Measurements from ENCODE around the gene NME3. TPM values are rescaled to one million over a fixed set of nuclear protein-coding genes. Genes with fewer than 3 reads are reported as not detected.
A peak's percentile ranks its signal among the peaks of the same experiment; 100 is the strongest.

Gene NME3
- total RNA-seq, 1 experiment from 2014 or later: 66.9 TPM

DNA sequence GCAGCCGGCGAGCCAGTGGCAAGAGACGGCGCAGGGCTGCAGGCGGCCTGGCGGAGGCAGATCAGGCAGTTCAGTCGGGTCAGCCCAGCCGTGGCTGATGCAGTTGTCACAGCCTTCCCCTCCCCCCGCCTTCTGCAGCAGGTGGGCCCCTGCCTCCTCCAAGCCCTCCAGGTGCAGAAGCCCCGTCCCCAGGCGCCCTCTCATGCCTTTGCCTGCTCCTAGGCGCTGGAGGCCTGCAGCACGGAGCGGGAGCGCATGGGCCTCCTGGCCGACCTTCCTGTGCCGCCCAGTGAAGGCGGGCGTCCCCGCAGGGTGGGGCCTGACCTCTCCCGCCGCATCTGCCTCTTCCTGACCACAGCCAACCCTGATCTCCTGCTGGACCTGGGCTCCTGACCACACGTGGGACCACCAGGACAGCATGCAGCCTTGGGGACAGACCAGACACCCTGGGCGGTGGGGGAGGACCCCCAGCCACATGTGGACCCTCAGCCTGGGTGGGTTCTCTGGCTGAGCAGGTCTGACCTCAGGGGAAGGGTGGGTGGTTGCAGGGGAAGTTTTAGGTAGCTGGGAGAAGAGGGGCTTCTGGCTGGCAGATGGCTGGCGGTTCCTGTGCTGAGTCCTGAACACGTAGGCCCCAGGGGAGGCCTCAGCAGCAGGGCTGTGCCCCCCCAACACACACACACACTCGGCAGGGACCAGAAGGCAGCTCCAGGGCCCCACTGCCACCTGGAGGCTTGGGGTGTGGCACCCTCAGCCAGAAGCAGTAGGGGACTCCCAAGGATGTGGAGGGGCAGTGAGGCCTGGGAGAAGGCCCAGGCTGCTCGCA, 4.7 kb upstream of the NME3 start:
- no peaks in the 10 kb centered on the region for H3K9me3 ChIP-seq (ENCODE audit: low read length)
- no peaks in the 10 kb centered on the region for H3K36me3 ChIP-seq (ENCODE audit: low read depth, low read length)
- TF ChIP-seq EZH2phosphoT487 (IDR thresholded peaks at IDR 0.05; ENCODE audit: borderline replicate concordance, low read length): no peak
- TF ChIP-seq, protein P1, sequence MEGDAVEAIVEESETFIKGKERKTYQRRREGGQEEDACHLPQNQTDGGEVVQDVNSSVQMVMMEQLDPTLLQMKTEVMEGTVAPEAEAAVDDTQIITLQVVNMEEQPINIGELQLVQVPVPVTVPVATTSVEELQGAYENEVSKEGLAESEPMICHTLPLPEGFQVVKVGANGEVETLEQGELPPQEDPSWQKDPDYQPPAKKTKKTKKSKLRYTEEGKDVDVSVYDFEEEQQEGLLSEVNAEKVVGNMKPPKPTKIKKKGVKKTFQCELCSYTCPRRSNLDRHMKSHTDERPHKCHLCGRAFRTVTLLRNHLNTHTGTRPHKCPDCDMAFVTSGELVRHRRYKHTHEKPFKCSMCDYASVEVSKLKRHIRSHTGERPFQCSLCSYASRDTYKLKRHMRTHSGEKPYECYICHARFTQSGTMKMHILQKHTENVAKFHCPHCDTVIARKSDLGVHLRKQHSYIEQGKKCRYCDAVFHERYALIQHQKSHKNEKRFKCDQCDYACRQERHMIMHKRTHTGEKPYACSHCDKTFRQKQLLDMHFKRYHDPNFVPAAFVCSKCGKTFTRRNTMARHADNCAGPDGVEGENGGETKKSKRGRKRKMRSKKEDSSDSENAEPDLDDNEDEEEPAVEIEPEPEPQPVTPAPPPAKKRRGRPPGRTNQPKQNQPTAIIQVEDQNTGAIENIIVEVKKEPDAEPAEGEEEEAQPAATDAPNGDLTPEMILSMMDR (conservative IDR thresholded peaks at IDR 0.05; ENCODE audit: low read depth, low read length): no peak
- TF ChIP-seq EZH2 (IDR thresholded peaks at IDR 0.05; ENCODE audit: low read length, unreplicated experiment): no peak
- H3K27me3 ChIP-seq (ENCODE audit: low read length): no peaks in the 10 kb centered on the region
- no peak overlapping the region for H3K4me3 ChIP-seq (ENCODE audit: low read length)
- intact Hi-C loops (cut with micrococcal nuclease): no loop called here
- H3K4me1 ChIP-seq (ENCODE audit: insufficient read depth, low read length): peaks cover 19% of the 10 kb centered on the region; the same call in 1 of the 2 replicates
- ATAC-seq (no peak), DNase-seq (no peak)
- H3F3A ChIP-seq (ENCODE audit: low read length, unreplicated experiment): no peaks in the 10 kb centered on the region
- no peaks in the 10 kb centered on the region for H3K9me2 ChIP-seq (replicated peaks; ENCODE audit: low read length)
- H3K4me2 ChIP-seq (ENCODE audit: low read length): no peak overlapping the region
- no peak overlapping the region for H2AFZ ChIP-seq (ENCODE audit: low read length)
- no TSS peak for BruUV-seq (replicated peaks)
- no peak overlapping the region for H3K27ac ChIP-seq (ENCODE audit: low read length)
- ChIA-PET POLR2A (ENCODE audit: unreplicated experiment) (no interaction called here), CTCF (no interaction called here)
- H3K9ac ChIP-seq (ENCODE audit: low read length): no peak overlapping the region
- peaks cover 37% of the 10 kb centered on the region for H3K79me2 ChIP-seq (ENCODE audit: low read length)
- H4K20me1 ChIP-seq (ENCODE audit: low read length): peaks cover 3% of the 10 kb centered on the region; the same call in 1 of the 2 replicates

DNA sequence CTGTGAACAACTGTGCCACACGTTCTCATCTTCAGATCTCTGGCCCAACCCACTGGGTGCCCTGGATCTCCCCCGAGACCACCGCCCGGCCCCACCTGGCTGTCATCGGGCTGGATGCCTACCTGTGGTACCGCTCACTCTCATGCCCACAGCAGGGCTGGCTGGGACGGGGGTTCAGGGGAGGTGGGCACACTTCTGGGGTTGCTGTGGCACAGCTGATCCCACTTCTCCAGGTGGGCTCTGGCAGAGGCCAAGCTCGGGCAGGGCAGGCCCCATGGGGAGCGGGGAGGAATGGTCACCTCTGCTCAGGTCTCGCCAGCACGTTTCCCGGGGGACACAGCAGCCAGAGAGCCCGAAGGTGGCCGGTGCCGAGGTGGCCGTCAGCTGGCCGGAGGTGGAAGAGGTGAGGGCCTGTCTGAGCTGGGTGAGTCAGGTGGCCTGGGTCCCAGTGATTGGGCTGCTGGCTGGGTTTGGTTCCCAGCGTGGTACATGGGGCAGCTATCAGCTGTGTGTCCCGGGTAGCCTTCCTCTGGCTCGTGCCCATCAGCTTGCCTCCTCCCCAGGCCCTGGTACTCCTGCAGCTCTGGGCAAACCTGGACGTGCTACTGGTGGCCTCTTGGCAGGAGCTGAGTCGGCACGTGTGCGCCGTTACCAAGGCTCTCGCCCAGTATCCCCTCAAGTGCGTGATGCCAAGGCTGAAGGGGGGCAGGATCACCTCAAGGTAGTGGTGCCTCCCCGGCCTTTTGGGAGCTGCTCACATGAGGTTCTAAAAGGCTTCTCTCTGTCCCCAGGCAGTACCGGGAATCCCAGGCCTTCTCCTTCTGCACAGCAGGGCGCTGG, 3.9 kb upstream of the NME3 start:
- TF ChIP-seq EZH2phosphoT487 (IDR thresholded peaks at IDR 0.05; ENCODE audit: borderline replicate concordance, low read length): no peak
- TF ChIP-seq, protein P1 (conservative IDR thresholded peaks at IDR 0.05; ENCODE audit: low read depth, low read length): no peak
- no peak for TF ChIP-seq EZH2 (IDR thresholded peaks at IDR 0.05; ENCODE audit: low read length, unreplicated experiment)
- DNase-seq: no peak
- Histone ChIP-seq H3K79me2 (ENCODE audit: low read length) (peaks cover 34% of the 10 kb centered on the region), H3K9ac (ENCODE audit: low read length) (no peak overlapping the region), H2AFZ (ENCODE audit: low read length) (no peak overlapping the region), H3K9me3 (ENCODE audit: low read length) (no peaks in the 10 kb centered on the region), H4K20me1 (ENCODE audit: low read length) (peaks cover 3% of the 10 kb centered on the region; the same call in 1 of the 2 replicates), H3K36me3 (ENCODE audit: low read depth, low read length) (no peaks in the 10 kb centered on the region), H3K27me3 (ENCODE audit: low read length) (no peaks in the 10 kb centered on the region), H3K27ac (ENCODE audit: low read length) (no peak overlapping the region), H3F3A (ENCODE audit: low read length, unreplicated experiment) (no peaks in the 10 kb centered on the region), H3K4me2 (ENCODE audit: low read length) (peak overlapping the region; percentile 100; the same call in 1 of the 2 replicates), H3K4me1 (ENCODE audit: insufficient read depth, low read length) (peaks cover 12% of the 10 kb centered on the region; the same call in 1 of the 2 replicates), H3K9me2 (replicated peaks; ENCODE audit: low read length) (no peaks in the 10 kb centered on the region), H3K4me3 (ENCODE audit: low read length) (no peak overlapping the region)
- no peak for ATAC-seq
- BruUV-seq (replicated peaks): no TSS peak
- ChIA-PET POLR2A (ENCODE audit: unreplicated experiment) (interaction anchor here (1.2 kb wide), 1 partner anchor 7 kb away, joined by 7 read pairs; the partner anchor contains the start of genes NUBP2 and SPSB3), CTCF (no interaction called here)
- intact Hi-C loops (cut with micrococcal nuclease): no loop called here
